Esophagus muscularis mucosa (tissue), 4 donors: ENCODE results near the gene PIM2. TPM values are rescaled to one million over a fixed set of nuclear protein-coding genes. Genes with fewer than 3 reads are reported as not detected.

Experiments
- DNase-seq: peaks from one replicate; pipeline ENCODE4 v3.0.0-alpha.2; 2017; ENCODE audit errors: extremely low spot score
- H3K27ac ChIP-seq, 4 donors: fragments of 200-600 bp; sonication (generic); replicated peaks in 1 of 4; 1 replicate in 3 of 4; 2 replicates in 1 of 4; pipeline ENCODE4 v1.5.1; 2016 to 2019; ENCODE audit warnings: mild to moderate bottlenecking in 1 of 4
- H3K27me3 ChIP-seq, 4 donors: fragments of 200-600 bp; sonication (generic); one replicate each; pipeline versions ENCODE4 v1.5.1 to v1.6.0; 2016 to 2019
- H3K36me3 ChIP-seq, 4 donors: fragments of 200-600 bp; sonication (generic); one replicate each; pipeline ENCODE4 v1.5.1; 2016 to 2019
- H3K4me1 ChIP-seq, 4 donors: fragments of 200-600 bp; sonication (generic); one replicate each; pipeline ENCODE4 v1.5.1; 2016 to 2019
- H3K4me3 ChIP-seq, 4 donors: fragments of 200-600 bp; sonication (generic); 1 replicate in 2 of 4; 2 replicates in 2 of 4; pipeline ENCODE4 v1.5.1; 2016 to 2019; ENCODE audit warnings: mild to moderate bottlenecking in 4 of 4, moderate library complexity in 1 of 4
- H3K9me3 ChIP-seq, 4 donors: fragments of 200-600 bp; sonication (generic); 1 replicate in 3 of 4; 2 replicates in 1 of 4; pipeline ENCODE4 v1.5.1; 2016 to 2019
- CTCF ChIP-seq, 3 experiments: fragments of 200-600 bp in 2 of 3; fragments of 450-650 bp in 1 of 3; sonication (generic) in 2 of 3; IDR thresholded peaks; one replicate each; pipeline ENCODE4 v1.5.1; 2017 to 2019; ENCODE audit warnings: antibody characterized with exemption in 3 of 3, mild to moderate bottlenecking in 2 of 3, moderate library complexity in 1 of 3
- EP300 ChIP-seq: sonication (generic); formaldehyde crosslinking; IDR thresholded peaks from one replicate; pipeline ENCODE4 v1.6.1; 2017; ENCODE audit warnings: antibody characterized with exemption
- POLR2A ChIP-seq: fragments of 450-650 bp; IDR thresholded peaks from one replicate; pipeline ENCODE4 v1.6.1; 2017; ENCODE audit warnings: antibody characterized with exemption, moderate library complexity, mild to moderate bottlenecking, low read depth
- POLR2AphosphoS5 ChIP-seq, 2 donors: sonication (generic); formaldehyde crosslinking; IDR thresholded peaks; one replicate each; pipeline ENCODE4 v1.6.1; 2017; ENCODE audit warnings: antibody characterized with exemption in 2 of 2
- WGBS: methylation state at CpG from one replicate; pipeline ENCODE4 v1.1.5; 2018; 5-methylcytosine and 5-hydroxymethylcytosine counted together
- intact Hi-C: fragments of 100-400 bp; cut with DNase I; formaldehyde crosslinking; loops from one replicate; pipeline ENCODE4 v1.15.1; 2023
- total RNA-seq, 4 donors: library from RNA; depleted of rRNA; stranded (reverse); fragments of >200 nt; gene quantifications; one replicate each; pipeline versions ENCODE4 v1.1.0 to v1.2.1, GENCODE V29; 2016

The PIM2 gene
- total RNA-seq, 4 donors from 2014 or later: 3.3 to 11.4 (median 7.3) TPM

DNA sequence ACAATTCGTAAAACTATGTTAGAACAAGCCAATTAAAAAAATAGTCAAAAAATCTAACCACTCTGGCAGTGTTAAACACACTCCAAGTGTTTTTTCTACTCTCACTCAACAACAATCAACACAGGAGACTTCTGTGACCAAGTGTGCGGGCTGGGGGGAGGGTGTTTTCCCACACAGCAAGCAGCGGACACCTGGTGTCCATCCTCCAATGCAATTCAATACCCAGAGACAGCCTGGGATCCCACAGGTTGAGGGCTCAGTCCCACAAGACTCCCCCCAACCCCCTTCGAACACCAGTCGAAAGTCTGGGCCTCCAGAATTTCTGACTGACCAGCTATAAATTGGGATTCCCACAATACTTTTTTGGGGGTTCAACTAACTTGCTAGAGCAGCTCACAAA lies 8.3 kb upstream of the PIM2 start:
- TF ChIP-seq POLR2A (no peak), EP300 (no peak), POLR2AphosphoS5 (IDR thresholded peaks at IDR 0.05) (no peak), CTCF (IDR thresholded peaks at IDR 0.05) (no peak)
- Histone ChIP-seq H3K4me1 (no peaks in the 10 kb centered on the region), H3K27me3 (no peaks in the 10 kb centered on the region), H3K27ac (no peak overlapping the region), H3K36me3 (peaks cover 9 to 66% (median 50%) of the 10 kb centered on the region in 4 donors), H3K4me3 (no peak overlapping the region), H3K9me3 (no peaks in the 10 kb centered on the region)
- no peak for DNase-seq
- WGBS: 65% methylated on average over 5 of the region's 5 CpGs
- intact Hi-C loops: no loop called here

- Histone ChIP-seq H3K4me3 (no peak overlapping the region), H3K4me1 (peaks cover 0 to 10% (median 9%) of the 10 kb centered on the region in 4 donors), H3K36me3 (peaks cover 9 to 56% (median 46%) of the 10 kb centered on the region in 4 donors), H3K9me3 (no peaks in the 10 kb centered on the region), H3K27me3 (no peaks in the 10 kb centered on the region), H3K27ac (no peak overlapping the region)
- TF ChIP-seq POLR2A: no peak
- TF ChIP-seq POLR2AphosphoS5 (IDR thresholded peaks at IDR 0.05): no peak
- no peak for TF ChIP-seq EP300
- DNase-seq: no peak
- intact Hi-C loops: no loop called here
- 94% methylated on average over 5 of the region's 5 CpGs for WGBS
These were observed 5.4 kb upstream of the PIM2 start for GRCh38 chrX:48924270-48924669.

DNA sequence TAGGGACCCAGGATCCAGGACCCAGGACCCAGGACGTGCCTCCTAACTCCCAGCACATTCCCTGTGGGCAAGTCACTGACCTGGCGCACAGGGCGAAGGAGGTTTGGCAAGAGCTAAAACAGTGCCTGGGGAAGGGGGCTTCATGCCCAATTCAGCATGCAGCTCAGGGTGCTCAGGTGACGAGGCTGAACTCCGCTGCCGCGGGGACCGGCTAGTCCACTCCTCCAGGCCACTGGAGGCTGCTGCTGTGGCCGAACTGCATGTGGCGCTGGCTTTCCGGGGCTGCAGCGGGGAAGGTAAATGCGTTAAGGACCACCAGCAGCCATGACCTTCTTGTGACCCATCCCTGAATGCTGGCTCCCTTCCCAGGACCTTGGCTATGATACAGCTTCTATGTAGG lies 4.9 kb upstream of the PIM2 start:
- no peak overlapping the region for H3K4me3 ChIP-seq
- no peak for TF ChIP-seq CTCF (IDR thresholded peaks at IDR 0.05)
- no peak for TF ChIP-seq POLR2AphosphoS5 (IDR thresholded peaks at IDR 0.05)
- no peak for TF ChIP-seq EP300
- TF ChIP-seq POLR2A: no peak
- H3K27ac ChIP-seq: no peak overlapping the region
- peaks cover 9 to 56% (median 46%) of the 10 kb centered on the region in 4 donors for H3K36me3 ChIP-seq
- no peaks in the 10 kb centered on the region for H3K9me3 ChIP-seq
- 77% methylated on average over 3 of the region's 13 CpGs for WGBS
- no peaks in the 10 kb centered on the region for H3K27me3 ChIP-seq
- intact Hi-C loops: no loop called here
- DNase-seq: no peak
- H3K4me1 ChIP-seq: peaks cover 0 to 12% (median 11%) of the 10 kb centered on the region in 4 donors

- Histone ChIP-seq H3K9me3 (no peaks in the 10 kb centered on the region), H3K36me3 (peaks cover 9 to 40% (median 38%) of the 10 kb centered on the region in 4 donors), H3K27ac (no peak overlapping the region), H3K4me3 (no peak overlapping the region), H3K27me3 (no peaks in the 10 kb centered on the region), H3K4me1 (peaks cover 3 to 32% (median 28%) of the 10 kb centered on the region in 4 donors)
- intact Hi-C loops: no loop called here
- TF ChIP-seq POLR2A (no peak), POLR2AphosphoS5 (IDR thresholded peaks at IDR 0.05) (no peak), EP300 (no peak), CTCF (IDR thresholded peaks at IDR 0.05) (no peak)
- no peak for DNase-seq
- WGBS: 78% methylated on average over 4 of the region's 4 CpGs
These were observed 1.9 kb upstream of the PIM2 start for GRCh38 chrX:48920718-48921104.

- Histone ChIP-seq H3K4me3 (no peak overlapping the region), H3K36me3 (peaks cover 9 to 37% (median 34%) of the 10 kb centered on the region in 4 donors), H3K27ac (peak overlapping the region; percentile 82 to 92 (median 86)), H3K9me3 (no peaks in the 10 kb centered on the region), H3K4me1 (peaks cover 3 to 32% (median 28%) of the 10 kb centered on the region in 4 donors), H3K27me3 (no peaks in the 10 kb centered on the region)
- intact Hi-C loops: no loop called here
- DNase-seq: no peak
- TF ChIP-seq CTCF (IDR thresholded peaks at IDR 0.05) (no peak), POLR2A (no peak), EP300 (no peak), POLR2AphosphoS5 (IDR thresholded peaks at IDR 0.05) (no peak)
- 52% methylated on average over 7 of the region's 8 CpGs for WGBS
These were observed 1.3 kb upstream of the PIM2 start for GRCh38 chrX:48919947-48920717.
